ENCODE measurements around the gene RDH13. TPM values are rescaled to one million over a fixed set of nuclear protein-coding genes. Genes with fewer than 3 reads are reported as not detected.

RDH13 gene
- total and polyA plus RNA-seq, 12 donors: 6.8 to 27.9 (median 9.8) TPM

- H3K27ac ChIP-seq: no peak overlapping the region
- no peaks in the 10 kb centered on the region for H3K9me3 ChIP-seq (replicated peaks in 1 of 3)
- intact Hi-C loops (cut with DNase I): no loop called here
- H3K27me3 ChIP-seq: peaks cover 22% of the 10 kb centered on the region
- WGBS, 4 donors: 58 to 73% (median 68%) methylated on average over 2 of the region's 2 CpGs
- no peaks in the 10 kb centered on the region for H3K36me3 ChIP-seq (replicated peaks in 1 of 2)
- TF ChIP-seq CTCF (IDR thresholded peaks at IDR 0.05): no peak
- TF ChIP-seq POLR2A (IDR thresholded peaks at IDR 0.05): no peak
- H3K4me1 ChIP-seq (replicated peaks in 1 of 2): peaks cover 0 to 16% of the 10 kb centered on the region in 2 donors
- no peak for DNase-seq
- no peak overlapping the region for H3K4me3 ChIP-seq
Observed at GRCh38 chr19:55077106-55077505, 14.2 kb upstream of the RDH13 start.

- peaks cover 17% of the 10 kb centered on the region for H3K27me3 ChIP-seq
- intact Hi-C loops (cut with DNase I): no loop called here
Observed at GRCh38 chr19:55076321-55076720, 13.4 kb upstream of the RDH13 start.

GRCh38 chr19:55075371-55075998 lies 12.5 kb upstream of the RDH13 start, which contains the start of gene EPS8L1:
TSS of gene EPS8L1 (plus strand) at chr19:55075869. CDS start at chr19:55076445, 576 bp downstream.
- TF ChIP-seq CTCF (IDR thresholded peaks at IDR 0.05): no peak
- TF ChIP-seq POLR2A (IDR thresholded peaks at IDR 0.05): no peak
- H3K9me3 ChIP-seq (replicated peaks in 1 of 3): no peaks in the 10 kb centered on the region
- H3K27me3 ChIP-seq: peaks cover 19% of the 10 kb centered on the region
- no peak within 1 kb of the TSS for H3K27ac ChIP-seq
- no peak within 1 kb of the TSS for H3K4me3 ChIP-seq
- 36 to 41% (median 38%) methylated on average over 16 to 18 of the region's 18 CpGs for WGBS, 4 donors
- intact Hi-C loops (cut with DNase I): no loop called here
- H3K4me1 ChIP-seq (replicated peaks in 1 of 2): peaks cover 0 to 1% of the 10 kb centered on the region in 2 donors
- no peak for DNase-seq
- no peaks in the 10 kb centered on the region for H3K36me3 ChIP-seq (replicated peaks in 1 of 2)

More at GRCh38 chr19:55076321-55076720, 13.4 kb upstream of the RDH13 start:
- H3K9me3 ChIP-seq (replicated peaks in 1 of 3): no peaks in the 10 kb centered on the region
- no peak for TF ChIP-seq CTCF (IDR thresholded peaks at IDR 0.05)
- TF ChIP-seq POLR2A (IDR thresholded peaks at IDR 0.05): no peak
- peaks cover 0 to 10% of the 10 kb centered on the region in 2 donors for H3K4me1 ChIP-seq (replicated peaks in 1 of 2)
- DNase-seq: no peak
- WGBS, 4 donors: 66 to 89% (median 83%) methylated on average over 4 to 12 of the region's 12 CpGs
- no peak overlapping the region for H3K4me3 ChIP-seq
- H3K36me3 ChIP-seq (replicated peaks in 1 of 2): no peaks in the 10 kb centered on the region
- H3K27ac ChIP-seq: no peak overlapping the region

GRCh38 chr19:55071913-55072312 lies 9.0 kb upstream of the RDH13 start:
- Histone ChIP-seq H3K9me3 (replicated peaks in 1 of 3) (no peaks in the 10 kb centered on the region), H3K4me3 (no peak overlapping the region), H3K27ac (no peak overlapping the region), H3K4me1 (replicated peaks in 1 of 2) (no peaks in the 10 kb centered on the region), H3K36me3 (replicated peaks in 1 of 2) (no peaks in the 10 kb centered on the region), H3K27me3 (peaks cover 22% of the 10 kb centered on the region)
- WGBS, 4 donors: 45 to 75% (median 63%) methylated on average over 5 to 8 of the region's 8 CpGs
- no peak for TF ChIP-seq CTCF (IDR thresholded peaks at IDR 0.05)
- no peak for TF ChIP-seq POLR2A (IDR thresholded peaks at IDR 0.05)
- intact Hi-C loops (cut with DNase I): no loop called here
- DNase-seq: no peak

Measured in adrenal gland (tissue), 12 donors.